Measurements from ENCODE around the gene C10orf67.

DNA sequence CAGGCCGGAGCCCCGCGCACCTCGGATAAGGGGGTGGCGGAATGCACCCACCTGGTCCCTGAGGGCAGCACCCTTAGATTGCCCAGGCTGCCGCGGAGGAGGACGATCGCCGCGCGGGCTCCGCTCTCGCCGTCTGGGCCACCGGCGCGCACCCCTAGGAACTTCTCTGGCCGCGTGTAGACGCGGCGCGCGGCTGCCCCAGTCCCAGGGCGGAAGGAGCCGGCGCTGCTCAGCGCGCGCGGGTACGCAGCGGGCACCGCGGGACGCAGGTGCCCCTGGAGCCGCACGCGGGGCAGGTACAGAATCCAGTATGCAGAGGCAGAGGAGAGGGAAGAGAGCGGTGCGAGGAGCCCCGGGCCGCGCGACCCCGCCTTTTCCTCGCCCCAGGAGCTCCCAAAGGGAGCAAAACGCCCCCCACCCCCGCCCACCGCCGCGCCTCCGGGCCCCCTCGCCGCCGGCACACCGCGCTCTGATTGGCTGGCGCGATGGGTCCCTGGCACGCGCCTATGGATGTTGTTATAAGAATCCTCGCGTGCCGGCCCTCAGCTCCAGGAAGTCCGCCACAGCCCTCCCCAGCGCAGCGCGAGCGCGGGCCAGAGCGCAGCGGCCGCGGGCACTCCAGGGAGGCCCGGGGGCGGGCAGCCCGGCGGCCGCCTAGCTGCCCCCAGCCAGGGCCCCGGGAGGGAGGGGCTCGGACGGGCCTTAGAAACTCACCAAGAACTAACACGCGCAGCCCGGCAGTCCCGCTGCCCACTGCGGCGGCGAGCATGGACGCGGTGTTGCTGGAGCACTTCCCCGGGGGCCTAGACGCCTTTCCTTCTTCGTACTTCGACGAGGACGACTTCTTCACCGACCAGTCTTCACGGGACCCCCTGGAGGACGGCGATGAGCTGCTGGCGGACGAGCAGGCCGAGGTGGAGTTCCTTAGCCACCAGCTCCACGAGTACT is 152.6 kb downstream of the C10orf67 start, which contains the start of gene PTF1A:
- TF ChIP-seq, protein P1, sequence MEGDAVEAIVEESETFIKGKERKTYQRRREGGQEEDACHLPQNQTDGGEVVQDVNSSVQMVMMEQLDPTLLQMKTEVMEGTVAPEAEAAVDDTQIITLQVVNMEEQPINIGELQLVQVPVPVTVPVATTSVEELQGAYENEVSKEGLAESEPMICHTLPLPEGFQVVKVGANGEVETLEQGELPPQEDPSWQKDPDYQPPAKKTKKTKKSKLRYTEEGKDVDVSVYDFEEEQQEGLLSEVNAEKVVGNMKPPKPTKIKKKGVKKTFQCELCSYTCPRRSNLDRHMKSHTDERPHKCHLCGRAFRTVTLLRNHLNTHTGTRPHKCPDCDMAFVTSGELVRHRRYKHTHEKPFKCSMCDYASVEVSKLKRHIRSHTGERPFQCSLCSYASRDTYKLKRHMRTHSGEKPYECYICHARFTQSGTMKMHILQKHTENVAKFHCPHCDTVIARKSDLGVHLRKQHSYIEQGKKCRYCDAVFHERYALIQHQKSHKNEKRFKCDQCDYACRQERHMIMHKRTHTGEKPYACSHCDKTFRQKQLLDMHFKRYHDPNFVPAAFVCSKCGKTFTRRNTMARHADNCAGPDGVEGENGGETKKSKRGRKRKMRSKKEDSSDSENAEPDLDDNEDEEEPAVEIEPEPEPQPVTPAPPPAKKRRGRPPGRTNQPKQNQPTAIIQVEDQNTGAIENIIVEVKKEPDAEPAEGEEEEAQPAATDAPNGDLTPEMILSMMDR (IDR thresholded peaks at IDR 0.05): no peak
- TF ChIP-seq, protein P2, sequence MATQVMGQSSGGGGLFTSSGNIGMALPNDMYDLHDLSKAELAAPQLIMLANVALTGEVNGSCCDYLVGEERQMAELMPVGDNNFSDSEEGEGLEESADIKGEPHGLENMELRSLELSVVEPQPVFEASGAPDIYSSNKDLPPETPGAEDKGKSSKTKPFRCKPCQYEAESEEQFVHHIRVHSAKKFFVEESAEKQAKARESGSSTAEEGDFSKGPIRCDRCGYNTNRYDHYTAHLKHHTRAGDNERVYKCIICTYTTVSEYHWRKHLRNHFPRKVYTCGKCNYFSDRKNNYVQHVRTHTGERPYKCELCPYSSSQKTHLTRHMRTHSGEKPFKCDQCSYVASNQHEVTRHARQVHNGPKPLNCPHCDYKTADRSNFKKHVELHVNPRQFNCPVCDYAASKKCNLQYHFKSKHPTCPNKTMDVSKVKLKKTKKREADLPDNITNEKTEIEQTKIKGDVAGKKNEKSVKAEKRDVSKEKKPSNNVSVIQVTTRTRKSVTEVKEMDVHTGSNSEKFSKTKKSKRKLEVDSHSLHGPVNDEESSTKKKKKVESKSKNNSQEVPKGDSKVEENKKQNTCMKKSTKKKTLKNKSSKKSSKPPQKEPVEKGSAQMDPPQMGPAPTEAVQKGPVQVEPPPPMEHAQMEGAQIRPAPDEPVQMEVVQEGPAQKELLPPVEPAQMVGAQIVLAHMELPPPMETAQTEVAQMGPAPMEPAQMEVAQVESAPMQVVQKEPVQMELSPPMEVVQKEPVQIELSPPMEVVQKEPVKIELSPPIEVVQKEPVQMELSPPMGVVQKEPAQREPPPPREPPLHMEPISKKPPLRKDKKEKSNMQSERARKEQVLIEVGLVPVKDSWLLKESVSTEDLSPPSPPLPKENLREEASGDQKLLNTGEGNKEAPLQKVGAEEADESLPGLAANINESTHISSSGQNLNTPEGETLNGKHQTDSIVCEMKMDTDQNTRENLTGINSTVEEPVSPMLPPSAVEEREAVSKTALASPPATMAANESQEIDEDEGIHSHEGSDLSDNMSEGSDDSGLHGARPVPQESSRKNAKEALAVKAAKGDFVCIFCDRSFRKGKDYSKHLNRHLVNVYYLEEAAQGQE (IDR thresholded peaks at IDR 0.05; ENCODE audit: insufficient read depth in 1 of 2, low read depth in 2 of 2, low read length in 1 of 2): no peak

Data from Panc1 (cell line).